Measurements from ENCODE around the gene CCNJL. TPM values are rescaled to one million over a fixed set of nuclear protein-coding genes. Genes with fewer than 3 reads are reported as not detected.

CCNJL gene
- 0.86 and 1.3 TPM in 2 replicates for total RNA-seq

- DNase-seq (ENCODE audit: low read depth) = peak; percentile 48
- TF ChIP-seq CTCF (IDR thresholded peaks at IDR 0.05; ENCODE audit: insufficient read depth, low read depth, low read length) = no peak
Measured at GRCh38 chr5:160312134-160312959, at the start of gene CCNJL. Gene CCNJL (minus strand): TSS chr5:160312564. CDS start chr5:160311923, 641 bp downstream.

GRCh38 chr5:160361624-160362228 is 49.4 kb upstream of the CCNJL start:
- no peak overlapping the region for H3K4me3 ChIP-seq (ENCODE audit: low read depth, low read length)
- DNase-seq (ENCODE audit: low read depth) = no peak
- no peak for TF ChIP-seq CTCF (IDR thresholded peaks at IDR 0.05; ENCODE audit: insufficient read depth, low read depth, low read length)

More at GRCh38 chr5:160312134-160312959, at the start of gene CCNJL:
- H3K4me3 ChIP-seq (ENCODE audit: low read depth, low read length) = peak within 1 kb of the TSS; percentile 71

- DNase-seq (ENCODE audit: low read depth) = no peak
- no peak overlapping the region for H3K4me3 ChIP-seq (ENCODE audit: low read depth, low read length)
- no peak for TF ChIP-seq CTCF (IDR thresholded peaks at IDR 0.05; ENCODE audit: insufficient read depth, low read depth, low read length)
Measured at GRCh38 chr5:160360310-160360709, 47.9 kb upstream of the CCNJL start.

- TF ChIP-seq CTCF (IDR thresholded peaks at IDR 0.05; ENCODE audit: insufficient read depth, low read depth, low read length) = no peak
- DNase-seq (ENCODE audit: low read depth) = no peak
- H3K4me3 ChIP-seq (ENCODE audit: low read depth, low read length) = no peak overlapping the region
Measured at GRCh38 chr5:160359816-160360215, 47.5 kb upstream of the CCNJL start.

- no peak for TF ChIP-seq CTCF (IDR thresholded peaks at IDR 0.05; ENCODE audit: insufficient read depth, low read depth, low read length)
- no peak for DNase-seq (ENCODE audit: low read depth)
- no peak overlapping the region for H3K4me3 ChIP-seq (ENCODE audit: low read depth, low read length)
Measured at GRCh38 chr5:160359242-160359641, 46.9 kb upstream of the CCNJL start.

GRCh38 chr5:160357861-160358411 is 45.6 kb upstream of the CCNJL start:
- no peak for TF ChIP-seq CTCF (IDR thresholded peaks at IDR 0.05; ENCODE audit: insufficient read depth, low read depth, low read length)
- no peak overlapping the region for H3K4me3 ChIP-seq (ENCODE audit: low read depth, low read length)
- no peak for DNase-seq (ENCODE audit: low read depth)
